CD4-positive, alpha-beta T cell (primary cell): ENCODE measurements around the gene MAST2. TPM values are rescaled to one million over a fixed set of nuclear protein-coding genes. Genes with fewer than 3 reads are reported as not detected.

Source experiments
- ATAC-seq: fragments of 200-7000 bp; cut with Tn5 transposase; one replicate; pipeline ENCODE4 v1.10.0; 2022; ENCODE audit warnings: mild to moderate bottlenecking; ENCODE audit not compliant: poor library complexity
- CTCF ChIA-PET: fragments of 350-600 bp; sonication (Branson Sonifier 250); formaldehyde crosslinking; loops from one replicate; lab custom pipeline; 2021; ENCODE audit warnings: antibody characterized with exemption, inconsistent platforms; lab: Charles Lee
- POLR2A ChIA-PET: fragments of 350-600 bp; sonication (Branson Sonifier 250); formaldehyde crosslinking; loops from one replicate; lab custom pipeline; 2021; ENCODE audit warnings: antibody characterized with exemption, inconsistent platforms; lab: Charles Lee
- DNase-seq, 14 experiments: peaks; one replicate each; pipeline ENCODE4 v3.0.0-alpha.2; 2013 to 2020; ENCODE audit warnings: mixed read lengths in 2 of 14
- H3K27ac ChIP-seq, 2 donors: one replicate each; pipeline versions ENCODE4 v1.5.1 to v1.7.0; 2013; ENCODE audit warnings: low read length in 2 of 2, low read depth in 1 of 2, mild to moderate bottlenecking in 1 of 2
- H3K27me3 ChIP-seq, 2 experiments: 1 replicate in 1 of 2; 2 replicates in 1 of 2; pipeline versions ENCODE4 v1.6.1 to v1.7.0; 2013; ENCODE audit warnings: low read length in 2 of 2, control low read depth in 1 of 2, mild to moderate bottlenecking in 1 of 2, moderate library complexity in 1 of 2; ENCODE audit not compliant: insufficient read depth in 2 of 2, control insufficient read depth in 1 of 2
- H3K36me3 ChIP-seq: one replicate; pipeline ENCODE4 v1.6.1; 2013; ENCODE audit warnings: low read length, control low read depth; ENCODE audit not compliant: insufficient read depth
- H3K4me1 ChIP-seq: one replicate; pipeline ENCODE4 v1.6.1; 2013; ENCODE audit warnings: low read length, control low read depth; ENCODE audit not compliant: insufficient read depth
- H3K4me3 ChIP-seq: one replicate; pipeline ENCODE4 v1.5.1; 2013; ENCODE audit warnings: mild to moderate bottlenecking, low read length, moderate library complexity
- H3K9me3 ChIP-seq, 2 experiments: 1 replicate in 1 of 2; 2 replicates in 1 of 2; pipeline versions ENCODE4 v1.6.1 to v1.7.0; 2013; ENCODE audit warnings: low read length in 2 of 2, mild to moderate bottlenecking in 2 of 2, control low read depth in 1 of 2, moderate library complexity in 1 of 2; ENCODE audit not compliant: control insufficient read depth in 1 of 2, insufficient read depth in 1 of 2
- H3K27ac Mint-ChIP-seq: one replicate; pipeline ENCODE4 v1.8.0; 2020; ENCODE audit warnings: mixed read lengths
- H3K27me3 Mint-ChIP-seq: one replicate; pipeline ENCODE4 v1.8.0; 2021; ENCODE audit warnings: mixed read lengths
- H3K36me3 Mint-ChIP-seq: one replicate; pipeline ENCODE4 v1.8.0; 2021; ENCODE audit warnings: low read depth, mixed read lengths
- H3K4me1 Mint-ChIP-seq: one replicate; pipeline ENCODE4 v1.8.0; 2021; ENCODE audit warnings: low read depth, mixed read lengths
- H3K4me3 Mint-ChIP-seq: one replicate; pipeline ENCODE4 v1.8.0; 2020; ENCODE audit warnings: mild to moderate bottlenecking, mixed read lengths
- H3K9me3 Mint-ChIP-seq: one replicate; pipeline ENCODE4 v1.8.0; 2020; ENCODE audit warnings: mixed read lengths
- intact Hi-C, 2 experiments: fragments of 100-400 bp; cut with DNase I in 1 of 2; cut with micrococcal nuclease in 1 of 2; formaldehyde crosslinking; loops; one replicate each; pipeline versions ENCODE4 v1.15.1 to v1.9.0; 2023 to 2025; cut with DNase I, micrococcal nuclease
- total RNA-seq, 174 experiments: library from RNA in 2 of 174; stranded (reverse) in 2 of 174; gene quantifications; one replicate each; pipeline ENCODE4 v1.2.3 and lab custom pipeline; 2021 to 2026
- TF ChIP-seq, protein P1 (sequence below): fragments of 200-600 bp; IDR thresholded peaks from one replicate; pipeline ENCODE4 v1.8.0; 2022; ENCODE audit warnings: antibody characterized with exemption, mild to moderate bottlenecking

MAST2 gene
- total RNA-seq, 2 experiments from 2014 or later = 5.7 to 6.5 TPM

- Mint-ChIP-seq H3K9me3 (no peaks in the 10 kb centered on the region), H3K4me3 (no peak overlapping the region), H3K27me3 (no peaks in the 10 kb centered on the region), H3K4me1 (no peaks in the 10 kb centered on the region), H3K36me3 (no peaks in the 10 kb centered on the region), H3K27ac (no peak overlapping the region)
- TF ChIP-seq, protein P1, sequence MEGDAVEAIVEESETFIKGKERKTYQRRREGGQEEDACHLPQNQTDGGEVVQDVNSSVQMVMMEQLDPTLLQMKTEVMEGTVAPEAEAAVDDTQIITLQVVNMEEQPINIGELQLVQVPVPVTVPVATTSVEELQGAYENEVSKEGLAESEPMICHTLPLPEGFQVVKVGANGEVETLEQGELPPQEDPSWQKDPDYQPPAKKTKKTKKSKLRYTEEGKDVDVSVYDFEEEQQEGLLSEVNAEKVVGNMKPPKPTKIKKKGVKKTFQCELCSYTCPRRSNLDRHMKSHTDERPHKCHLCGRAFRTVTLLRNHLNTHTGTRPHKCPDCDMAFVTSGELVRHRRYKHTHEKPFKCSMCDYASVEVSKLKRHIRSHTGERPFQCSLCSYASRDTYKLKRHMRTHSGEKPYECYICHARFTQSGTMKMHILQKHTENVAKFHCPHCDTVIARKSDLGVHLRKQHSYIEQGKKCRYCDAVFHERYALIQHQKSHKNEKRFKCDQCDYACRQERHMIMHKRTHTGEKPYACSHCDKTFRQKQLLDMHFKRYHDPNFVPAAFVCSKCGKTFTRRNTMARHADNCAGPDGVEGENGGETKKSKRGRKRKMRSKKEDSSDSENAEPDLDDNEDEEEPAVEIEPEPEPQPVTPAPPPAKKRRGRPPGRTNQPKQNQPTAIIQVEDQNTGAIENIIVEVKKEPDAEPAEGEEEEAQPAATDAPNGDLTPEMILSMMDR = no peak
- intact Hi-C loops = no loop called here
- no peak for ATAC-seq
- DNase-seq = no peak
- Histone ChIP-seq H3K27ac (no peak overlapping the region), H3K9me3 (no peaks in the 10 kb centered on the region), H3K4me1 (no peaks in the 10 kb centered on the region), H3K27me3 (no peaks in the 10 kb centered on the region), H3K36me3 (no peaks in the 10 kb centered on the region), H3K4me3 (no peak overlapping the region)
- ChIA-PET POLR2A (no interaction called here), CTCF (no interaction called here)
Measured at GRCh38 chr1:45989249-45989648, 185.8 kb downstream of the MAST2 start.

- ATAC-seq (no peak), DNase-seq (no peak)
- no peak overlapping the region for H3K4me3 ChIP-seq
- POLR2A ChIA-PET = no interaction called here
- Mint-ChIP-seq H3K9me3 (no peaks in the 10 kb centered on the region), H3K27ac (no peak overlapping the region), H3K4me3 (no peak overlapping the region), H3K36me3 (no peaks in the 10 kb centered on the region), H3K27me3 (no peaks in the 10 kb centered on the region), H3K4me1 (no peaks in the 10 kb centered on the region)
- CTCF ChIA-PET = no interaction called here
- intact Hi-C loops = no loop called here
- H3K9me3 ChIP-seq = no peaks in the 10 kb centered on the region
- H3K27ac ChIP-seq = no peak overlapping the region
- H3K27me3 ChIP-seq = no peaks in the 10 kb centered on the region
- TF ChIP-seq, protein P1 = no peak
- H3K36me3 ChIP-seq = no peaks in the 10 kb centered on the region
- H3K4me1 ChIP-seq = no peaks in the 10 kb centered on the region
Measured at GRCh38 chr1:45994423-45994822, 191.0 kb downstream of the MAST2 start.

DNA sequence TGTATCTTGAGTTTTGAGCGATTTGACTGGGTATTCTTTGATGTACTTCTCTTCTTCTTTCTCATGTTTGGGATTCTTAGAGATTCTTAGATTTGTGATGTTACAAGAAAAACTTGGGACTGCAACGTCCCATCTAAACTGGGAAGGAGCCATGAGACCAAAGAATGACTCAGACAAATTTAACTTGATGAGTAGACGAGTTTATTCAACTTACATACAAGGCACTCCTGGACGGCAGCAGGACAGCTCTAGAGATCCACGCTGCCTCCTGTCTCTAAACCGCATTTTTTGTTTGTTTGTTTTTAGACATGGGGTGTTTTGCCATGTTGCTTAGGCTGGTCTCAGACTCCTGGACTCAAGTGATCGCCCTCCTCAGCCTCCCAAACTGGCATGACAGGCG lies 191.9 kb downstream of the MAST2 start:
- no peaks in the 10 kb centered on the region for H3K36me3 ChIP-seq
- ChIA-PET CTCF (no interaction called here), POLR2A (no interaction called here)
- no peak overlapping the region for H3K4me3 ChIP-seq
- ATAC-seq (no peak), DNase-seq (no peak)
- no peaks in the 10 kb centered on the region for H3K9me3 ChIP-seq
- no peaks in the 10 kb centered on the region for H3K9me3 Mint-ChIP-seq
- no peak overlapping the region for H3K27ac ChIP-seq
- no peaks in the 10 kb centered on the region for H3K4me1 Mint-ChIP-seq
- no peak overlapping the region for H3K27ac Mint-ChIP-seq
- H3K36me3 Mint-ChIP-seq = no peaks in the 10 kb centered on the region
- no peak overlapping the region for H3K4me3 Mint-ChIP-seq
- H3K27me3 Mint-ChIP-seq = no peaks in the 10 kb centered on the region
- intact Hi-C loops = no loop called here
- TF ChIP-seq, protein P1 = no peak
- H3K27me3 ChIP-seq = no peaks in the 10 kb centered on the region
- no peaks in the 10 kb centered on the region for H3K4me1 ChIP-seq
